Panc1 (cell line): ENCODE measurements around the gene INSIG2. TPM values are rescaled to one million over a fixed set of nuclear protein-coding genes. Genes with fewer than 3 reads are reported as not detected.

Source experiments
- ATAC-seq: fragments of 200-7000 bp; cut with Tn5 transposase; 2 replicates; pipeline ENCODE4 v1.9.1; 2020; ENCODE audit warnings: mild to moderate bottlenecking, moderate library complexity
- BruUV-seq: library from RNA; stranded (reverse); fragments of 400-500 nt; replicated peaks from 2 replicates; lab custom pipeline; 2021; lab: Mats Ljungman, UMichigan
- CTCF ChIA-PET: fragments of 300-600 bp; sonication (Branson Sonifier 250); formaldehyde crosslinking; loops from one replicate; lab custom pipeline; 2022; ENCODE audit warnings: antibody characterized with exemption; lab: Charles Lee
- POLR2A ChIA-PET: fragments of 300-600 bp; sonication (Branson Sonifier 250); formaldehyde crosslinking; loops from one replicate; lab custom pipeline; 2022; ENCODE audit warnings: antibody characterized with exemption; lab: Charles Lee
- DNase-seq: peaks from one replicate; pipeline ENCODE4 v3.0.0-alpha.2; 2010; ENCODE audit warnings: low read depth, low spot score
- H3K27ac ChIP-seq: 2 replicates; pipeline ENCODE4 v1.5.1; 2011; ENCODE audit warnings: mild to moderate bottlenecking, low read length, inconsistent platforms
- H3K27me3 ChIP-seq: fragments of 200-500 bp; sonication (Bioruptor generic); 2 replicates; pipeline ENCODE4 v1.6.0; 2014; ENCODE audit warnings: low read length, inconsistent platforms; ENCODE audit not compliant: control insufficient read depth, insufficient read depth
- H3K36me3 ChIP-seq: fragments of 200-500 bp; sonication (Bioruptor generic); 2 replicates; pipeline ENCODE4 v1.5.1; 2014; ENCODE audit warnings: inconsistent platforms, mild to moderate bottlenecking, low read length, moderate library complexity; ENCODE audit not compliant: control insufficient read depth, insufficient read depth
- H3K4me1 ChIP-seq: 2 replicates; pipeline ENCODE4 v1.5.1; 2011; ENCODE audit warnings: inconsistent platforms, mild to moderate bottlenecking, low read length, moderate library complexity; ENCODE audit not compliant: control insufficient read depth, insufficient read depth
- H3K4me3 ChIP-seq, 2 experiments: 2 replicates each; pipeline ENCODE4 v1.5.1; 2011 to 2012; ENCODE audit warnings: low read depth in 2 of 2, low read length in 2 of 2, mild to moderate bottlenecking in 2 of 2, inconsistent platforms in 1 of 2, moderate library complexity in 1 of 2
- H3K9me3 ChIP-seq: fragments of 200-500 bp; sonication (Bioruptor generic); 2 replicates; pipeline ENCODE4 v1.5.1; 2014; ENCODE audit warnings: low read depth, mild to moderate bottlenecking, inconsistent platforms, low read length, moderate library complexity; ENCODE audit not compliant: control insufficient read depth, insufficient read depth
- POLR2AphosphoS5 ChIP-seq: IDR thresholded peaks from 2 replicates; pipeline ENCODE4 v1.6.1; 2012; ENCODE audit warnings: mild to moderate bottlenecking, low read depth, low read length, moderate library complexity
- SIN3A ChIP-seq: IDR thresholded peaks from 2 replicates; pipeline ENCODE4 v1.6.1; 2012; ENCODE audit warnings: low read depth, mild to moderate bottlenecking, low read length, moderate library complexity, borderline replicate concordance; ENCODE audit not compliant: insufficient read depth
- TCF7L2 ChIP-seq: IDR thresholded peaks from 2 replicates; pipeline ENCODE4 v1.6.1; 2011; ENCODE audit warnings: mild to moderate bottlenecking, low read depth, low read length, inconsistent platforms
- in situ Hi-C: cut with HindIII; loops from 2 replicates; pipeline ENCODE4 v1.10.0; 2016; ENCODE audit warnings: low sequenced_read_pairs, low pct_unique_long_range_greater_than_20kb
- intact Hi-C: fragments of 100-400 bp; cut with micrococcal nuclease; formaldehyde crosslinking; loops from one replicate; pipeline ENCODE4 v1.10.0; 2022; ENCODE audit not compliant: unreplicated experiment
- total RNA-seq: library from RNA; stranded (reverse); gene quantifications from one replicate; pipeline ENCODE4 v1.2.1, GENCODE V29; 2021; ENCODE audit not compliant: unreplicated experiment
- TF ChIP-seq, protein P1 (sequence below), 2 experiments: IDR thresholded peaks; 2 replicates each; pipeline ENCODE4 v1.6.1; 2011 to 2012; ENCODE audit warnings: low read depth in 2 of 2, control low read depth in 1 of 2, low read length in 1 of 2, mild to moderate bottlenecking in 1 of 2, moderate library complexity in 1 of 2; ENCODE audit not compliant: insufficient read depth in 1 of 2
- TF ChIP-seq, protein P2 (sequence below): fragments of 450-650 bp; IDR thresholded peaks from 2 replicates; pipeline ENCODE4 v1.5.1; 2017; ENCODE audit warnings: mild to moderate bottlenecking

Gene INSIG2
- total RNA-seq, 1 experiment from 2014 or later: 9.9 TPM

DNA sequence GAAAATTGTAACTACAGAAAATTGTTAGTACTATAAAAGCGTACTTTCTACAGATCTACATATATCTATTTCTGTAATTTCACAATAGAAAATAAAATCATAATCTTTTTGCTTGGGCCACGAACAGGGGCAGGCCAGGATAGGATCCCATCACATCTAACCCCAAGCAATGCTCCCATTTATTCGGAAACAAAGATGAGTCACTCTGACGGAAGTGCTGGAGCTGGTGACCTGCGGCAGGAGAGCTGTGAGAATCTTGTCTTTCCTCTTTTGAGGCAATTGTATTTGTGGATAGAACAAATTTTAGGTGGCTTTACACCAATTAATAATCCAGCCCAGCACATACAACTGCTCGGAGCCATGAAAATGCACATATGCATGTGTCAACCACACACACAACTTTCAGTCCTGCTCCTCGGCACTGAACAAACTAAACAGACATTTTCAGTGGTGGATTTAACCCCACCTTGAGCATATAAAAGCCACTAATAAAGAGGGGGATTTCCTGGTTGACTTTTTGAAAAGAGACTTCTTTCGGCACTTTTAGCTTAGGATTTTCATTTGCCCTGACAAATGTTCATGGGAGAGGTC lies 22.3 kb upstream of the INSIG2 start:
- Histone ChIP-seq H3K4me1 (no peaks in the 10 kb centered on the region), H3K36me3 (no peaks in the 10 kb centered on the region), H3K4me3 (no peak overlapping the region), H3K9me3 (no peaks in the 10 kb centered on the region), H3K27me3 (peaks cover 14% of the 10 kb centered on the region), H3K27ac (no peak overlapping the region)
- POLR2A ChIA-PET: no interaction called here
- TF ChIP-seq, protein P1, sequence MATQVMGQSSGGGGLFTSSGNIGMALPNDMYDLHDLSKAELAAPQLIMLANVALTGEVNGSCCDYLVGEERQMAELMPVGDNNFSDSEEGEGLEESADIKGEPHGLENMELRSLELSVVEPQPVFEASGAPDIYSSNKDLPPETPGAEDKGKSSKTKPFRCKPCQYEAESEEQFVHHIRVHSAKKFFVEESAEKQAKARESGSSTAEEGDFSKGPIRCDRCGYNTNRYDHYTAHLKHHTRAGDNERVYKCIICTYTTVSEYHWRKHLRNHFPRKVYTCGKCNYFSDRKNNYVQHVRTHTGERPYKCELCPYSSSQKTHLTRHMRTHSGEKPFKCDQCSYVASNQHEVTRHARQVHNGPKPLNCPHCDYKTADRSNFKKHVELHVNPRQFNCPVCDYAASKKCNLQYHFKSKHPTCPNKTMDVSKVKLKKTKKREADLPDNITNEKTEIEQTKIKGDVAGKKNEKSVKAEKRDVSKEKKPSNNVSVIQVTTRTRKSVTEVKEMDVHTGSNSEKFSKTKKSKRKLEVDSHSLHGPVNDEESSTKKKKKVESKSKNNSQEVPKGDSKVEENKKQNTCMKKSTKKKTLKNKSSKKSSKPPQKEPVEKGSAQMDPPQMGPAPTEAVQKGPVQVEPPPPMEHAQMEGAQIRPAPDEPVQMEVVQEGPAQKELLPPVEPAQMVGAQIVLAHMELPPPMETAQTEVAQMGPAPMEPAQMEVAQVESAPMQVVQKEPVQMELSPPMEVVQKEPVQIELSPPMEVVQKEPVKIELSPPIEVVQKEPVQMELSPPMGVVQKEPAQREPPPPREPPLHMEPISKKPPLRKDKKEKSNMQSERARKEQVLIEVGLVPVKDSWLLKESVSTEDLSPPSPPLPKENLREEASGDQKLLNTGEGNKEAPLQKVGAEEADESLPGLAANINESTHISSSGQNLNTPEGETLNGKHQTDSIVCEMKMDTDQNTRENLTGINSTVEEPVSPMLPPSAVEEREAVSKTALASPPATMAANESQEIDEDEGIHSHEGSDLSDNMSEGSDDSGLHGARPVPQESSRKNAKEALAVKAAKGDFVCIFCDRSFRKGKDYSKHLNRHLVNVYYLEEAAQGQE (IDR thresholded peaks at IDR 0.05; ENCODE audit: insufficient read depth in 1 of 2, low read depth in 2 of 2, low read length in 1 of 2): no peak
- TF ChIP-seq POLR2AphosphoS5: no peak
- TF ChIP-seq TCF7L2: no peak
- TF ChIP-seq SIN3A: no peak
- TF ChIP-seq, protein P2, sequence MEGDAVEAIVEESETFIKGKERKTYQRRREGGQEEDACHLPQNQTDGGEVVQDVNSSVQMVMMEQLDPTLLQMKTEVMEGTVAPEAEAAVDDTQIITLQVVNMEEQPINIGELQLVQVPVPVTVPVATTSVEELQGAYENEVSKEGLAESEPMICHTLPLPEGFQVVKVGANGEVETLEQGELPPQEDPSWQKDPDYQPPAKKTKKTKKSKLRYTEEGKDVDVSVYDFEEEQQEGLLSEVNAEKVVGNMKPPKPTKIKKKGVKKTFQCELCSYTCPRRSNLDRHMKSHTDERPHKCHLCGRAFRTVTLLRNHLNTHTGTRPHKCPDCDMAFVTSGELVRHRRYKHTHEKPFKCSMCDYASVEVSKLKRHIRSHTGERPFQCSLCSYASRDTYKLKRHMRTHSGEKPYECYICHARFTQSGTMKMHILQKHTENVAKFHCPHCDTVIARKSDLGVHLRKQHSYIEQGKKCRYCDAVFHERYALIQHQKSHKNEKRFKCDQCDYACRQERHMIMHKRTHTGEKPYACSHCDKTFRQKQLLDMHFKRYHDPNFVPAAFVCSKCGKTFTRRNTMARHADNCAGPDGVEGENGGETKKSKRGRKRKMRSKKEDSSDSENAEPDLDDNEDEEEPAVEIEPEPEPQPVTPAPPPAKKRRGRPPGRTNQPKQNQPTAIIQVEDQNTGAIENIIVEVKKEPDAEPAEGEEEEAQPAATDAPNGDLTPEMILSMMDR: no peak
- no TSS peak for BruUV-seq
- DNase-seq (no peak), ATAC-seq (no peak)
- CTCF ChIA-PET: no interaction called here
- intact Hi-C loops (no loop called here), in situ Hi-C loops (no loop called here)

DNA sequence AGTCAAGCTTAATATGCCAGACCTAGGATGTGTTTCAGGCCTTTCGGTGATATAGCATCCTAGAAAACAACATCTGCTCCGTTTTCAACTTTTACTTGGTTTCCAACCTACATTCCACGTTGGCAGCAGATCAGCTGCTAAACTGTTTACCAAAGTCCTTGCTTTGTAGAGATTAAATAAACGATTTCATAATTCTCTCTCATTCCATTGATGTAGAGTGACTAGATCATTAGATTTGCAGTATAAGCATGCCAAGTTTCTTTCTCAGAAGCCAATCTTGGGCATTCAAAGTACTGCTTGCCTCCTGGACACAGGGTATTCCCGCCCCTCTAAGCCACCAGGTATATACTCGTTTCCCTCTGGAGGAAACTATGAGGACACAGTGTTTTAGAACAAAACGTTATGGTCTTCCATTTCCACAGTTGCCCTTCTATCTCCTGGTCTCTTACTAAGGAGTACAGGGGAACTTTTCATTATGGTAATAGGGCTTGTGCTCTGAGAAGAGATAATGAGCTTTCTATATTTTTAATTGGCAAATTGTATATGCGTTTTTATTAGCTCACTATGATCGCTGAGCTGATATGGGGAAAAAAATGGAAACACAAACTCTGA lies 10.5 kb upstream of the INSIG2 start:
- BruUV-seq: no TSS peak
- in situ Hi-C loops: no loop called here
- POLR2A ChIA-PET: no interaction called here
- no peaks in the 10 kb centered on the region for H3K4me1 ChIP-seq
- no peak overlapping the region for H3K4me3 ChIP-seq
- TF ChIP-seq TCF7L2 (no peak), SIN3A (no peak), POLR2AphosphoS5 (no peak)
- TF ChIP-seq, protein P2: no peak
- TF ChIP-seq, protein P1 (IDR thresholded peaks at IDR 0.05; ENCODE audit: insufficient read depth in 1 of 2, low read depth in 2 of 2, low read length in 1 of 2): no peak
- no peaks in the 10 kb centered on the region for H3K9me3 ChIP-seq
- DNase-seq (no peak), ATAC-seq (no peak)
- intact Hi-C loops: no loop called here
- H3K36me3 ChIP-seq: no peaks in the 10 kb centered on the region
- CTCF ChIA-PET: no interaction called here
- H3K27ac ChIP-seq: no peak overlapping the region
- peaks cover 45% of the 10 kb centered on the region for H3K27me3 ChIP-seq
